DMS153 treated with DMSO at 0.1 percent for 48 hours (cell line): ENCODE measurements around the gene ADSS1.

Source experiments
- DNase-seq: peaks from one replicate; lab custom pipeline; 2025; ENCODE audit not compliant: unreplicated experiment; lab: John Stamatoyannopoulos, UW

The ADSS1 gene

GRCh38 chr14:104698688-104699425 lies 25.2 kb upstream of the ADSS1 start:
- DNase-seq: no peak

GRCh38 chr14:104699426-104699748 lies 24.6 kb upstream of the ADSS1 start:
- no peak for DNase-seq

DNA sequence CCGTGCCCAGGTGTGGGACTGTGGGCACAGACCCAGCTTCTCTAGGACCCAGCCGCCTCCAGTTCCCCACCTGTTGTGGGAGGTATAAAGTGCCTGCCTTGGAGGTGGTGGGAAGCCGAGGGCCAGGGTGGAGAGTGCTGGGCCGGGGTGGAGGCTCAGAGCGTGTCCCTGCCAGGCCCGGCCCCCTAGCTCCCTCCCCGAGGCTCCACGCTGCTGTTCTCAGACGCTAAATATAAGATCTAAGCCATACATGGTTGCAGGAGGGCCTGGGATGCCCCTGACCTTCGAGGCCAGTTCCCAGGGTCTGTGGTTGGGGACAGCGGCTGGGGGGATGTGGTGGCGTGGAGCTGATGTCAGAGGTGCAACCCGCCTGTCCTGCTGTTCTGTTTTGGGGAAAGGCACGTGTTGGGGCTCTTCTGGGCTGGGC lies 23.8 kb upstream of the ADSS1 start:
- no peak for DNase-seq

GRCh38 chr14:104700747-104701217 lies 23.2 kb upstream of the ADSS1 start:
- no peak for DNase-seq

DNA sequence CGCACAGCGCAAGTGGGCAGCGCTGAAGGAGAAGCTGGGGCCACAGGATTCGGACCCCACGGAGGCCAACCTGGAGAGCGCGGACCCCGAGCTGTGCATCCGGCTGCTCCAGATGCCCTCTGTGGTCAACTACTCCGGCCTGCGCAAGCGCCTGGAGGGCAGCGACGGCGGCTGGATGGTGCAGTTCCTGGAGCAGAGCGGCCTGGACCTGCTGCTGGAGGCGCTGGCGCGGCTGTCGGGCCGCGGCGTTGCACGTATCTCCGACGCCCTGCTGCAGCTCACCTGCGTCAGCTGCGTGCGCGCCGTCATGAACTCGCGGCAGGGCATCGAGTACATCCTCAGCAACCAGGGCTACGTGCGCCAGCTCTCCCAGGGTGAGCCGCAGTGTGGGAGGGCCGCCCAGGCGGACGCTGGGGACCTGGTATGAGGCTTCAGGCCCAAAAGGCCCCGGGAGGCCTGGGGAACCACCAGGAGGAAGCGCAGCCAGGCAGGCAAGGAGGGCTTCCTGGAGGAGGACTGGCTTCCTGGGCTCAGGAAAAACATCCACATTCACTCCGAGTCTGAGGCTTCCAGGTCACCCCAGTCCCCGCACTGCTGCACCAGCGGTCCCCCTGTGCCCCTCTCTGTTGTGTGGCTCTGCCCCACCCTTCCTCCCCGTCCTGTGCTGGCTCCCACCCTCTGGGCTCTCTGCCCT lies 22.5 kb upstream of the ADSS1 start:
- no peak for DNase-seq

GRCh38 chr14:104702106-104702505 lies 21.9 kb upstream of the ADSS1 start:
- no peak for DNase-seq

GRCh38 chr14:104702673-104703072 lies 21.4 kb upstream of the ADSS1 start:
- DNase-seq: no peak

GRCh38 chr14:104703269-104703668 lies 20.8 kb upstream of the ADSS1 start:
- DNase-seq: no peak

DNA sequence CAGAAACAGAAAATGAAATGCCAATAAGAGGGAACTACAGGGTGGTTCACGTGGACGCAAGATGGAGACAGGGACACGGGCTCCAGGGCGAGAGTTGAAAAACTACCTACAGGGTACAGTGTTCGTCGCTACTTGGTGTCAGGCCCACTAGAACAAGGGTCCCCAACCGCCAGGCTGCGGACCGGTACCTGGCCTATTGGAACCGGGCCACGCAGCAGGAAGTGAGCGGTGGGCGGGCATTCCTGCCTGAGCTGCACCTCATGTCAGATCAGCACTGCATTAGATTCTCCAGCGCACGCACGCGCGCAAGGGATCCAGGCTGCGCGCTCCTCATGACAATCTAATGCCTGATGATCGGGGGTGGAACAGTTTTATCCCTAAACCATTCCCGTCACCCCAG lies 19.8 kb upstream of the ADSS1 start:
- no peak for DNase-seq

GRCh38 chr14:104705340-104706047 lies 18.5 kb upstream of the ADSS1 start:
- DNase-seq: no peak

DNA sequence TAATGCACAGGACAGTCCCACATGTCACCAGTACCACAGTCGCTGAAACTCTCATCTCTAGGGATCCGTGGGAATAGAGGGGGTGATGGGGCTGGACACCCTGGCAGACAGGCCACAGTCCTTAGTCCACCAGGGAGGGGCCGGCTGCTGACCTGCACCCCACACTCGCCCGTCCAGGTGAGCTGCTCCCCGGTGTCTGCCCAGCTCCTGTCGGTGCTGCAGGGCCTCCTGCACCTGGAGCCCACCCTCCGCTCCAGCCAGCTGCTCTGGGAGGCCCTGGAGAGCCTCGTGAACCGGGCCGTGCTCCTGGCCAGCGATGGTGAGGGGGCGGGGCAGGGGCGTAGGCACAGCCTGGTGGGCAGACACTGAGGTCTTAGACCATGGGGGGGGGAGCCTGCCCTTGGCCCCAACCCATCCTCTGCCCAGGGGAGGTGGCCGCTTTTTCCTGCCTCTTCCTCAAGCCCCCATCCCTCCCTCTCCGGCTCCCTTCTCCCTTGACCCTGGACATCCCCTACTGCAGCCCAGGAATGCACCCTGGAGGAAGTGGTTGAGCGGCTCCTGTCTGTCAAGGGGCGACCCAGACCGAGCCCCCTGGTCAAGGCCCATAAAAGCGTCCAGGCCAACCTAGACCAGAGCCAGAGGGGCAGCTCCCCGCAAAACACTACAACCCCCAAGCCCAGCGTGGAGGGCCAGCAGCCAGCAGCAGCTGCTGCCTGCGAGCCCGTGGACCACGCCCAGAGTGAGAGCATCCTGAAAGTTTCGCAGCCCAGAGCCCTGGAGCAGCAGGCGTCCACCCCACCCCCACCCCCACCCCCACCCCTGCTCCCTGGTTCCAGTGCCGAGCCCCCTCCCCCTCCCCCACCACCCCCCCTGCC lies 17.1 kb upstream of the ADSS1 start:
- DNase-seq: no peak

DNA sequence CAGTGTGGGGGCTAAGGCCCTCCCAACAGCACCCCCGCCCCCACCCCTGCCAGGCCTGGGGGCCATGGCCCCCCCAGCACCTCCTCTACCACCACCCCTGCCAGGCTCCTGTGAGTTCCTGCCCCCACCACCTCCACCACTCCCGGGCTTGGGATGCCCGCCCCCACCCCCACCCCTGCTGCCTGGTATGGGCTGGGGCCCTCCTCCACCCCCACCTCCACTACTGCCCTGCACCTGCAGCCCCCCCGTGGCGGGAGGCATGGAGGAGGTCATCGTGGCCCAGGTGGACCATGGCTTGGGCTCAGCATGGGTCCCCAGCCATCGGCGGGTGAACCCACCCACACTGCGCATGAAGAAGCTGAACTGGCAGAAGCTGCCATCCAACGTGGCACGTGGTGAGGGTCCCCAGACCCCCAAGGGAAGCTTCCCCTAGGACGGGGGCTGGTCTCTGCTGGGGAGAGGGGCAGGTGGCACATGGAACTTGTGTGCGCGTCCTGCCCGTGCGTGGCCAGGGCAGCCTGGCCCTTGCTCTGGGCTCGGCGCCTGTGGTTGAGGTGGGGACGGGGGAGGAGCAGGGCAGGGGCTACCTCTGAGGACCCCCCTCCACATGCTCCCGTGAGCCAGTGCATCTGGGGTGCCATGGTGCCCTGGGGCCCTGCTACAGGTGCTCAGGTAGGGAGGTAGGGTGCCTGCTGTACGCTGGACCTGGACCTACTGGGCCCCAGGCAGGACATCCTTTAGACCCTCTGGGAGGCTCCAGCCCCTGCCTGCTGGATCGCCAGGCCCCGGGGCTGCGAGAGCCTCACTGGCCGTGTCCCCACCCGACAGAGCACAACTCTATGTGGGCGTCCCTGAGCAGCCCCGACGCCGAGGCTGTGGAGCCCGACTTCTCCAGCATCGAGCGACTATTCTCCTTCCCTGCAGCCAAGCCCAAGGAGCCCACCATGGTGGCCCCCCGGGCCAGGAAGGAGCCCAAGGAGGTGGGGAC lies 16.1 kb upstream of the ADSS1 start:
- no peak for DNase-seq

- DNase-seq: no peak
These were observed 15.3 kb upstream of the ADSS1 start for GRCh38 chr14:104708606-104709268.

- DNase-seq: no peak
These were observed 14.5 kb upstream of the ADSS1 start for GRCh38 chr14:104709387-104710039.

DNA sequence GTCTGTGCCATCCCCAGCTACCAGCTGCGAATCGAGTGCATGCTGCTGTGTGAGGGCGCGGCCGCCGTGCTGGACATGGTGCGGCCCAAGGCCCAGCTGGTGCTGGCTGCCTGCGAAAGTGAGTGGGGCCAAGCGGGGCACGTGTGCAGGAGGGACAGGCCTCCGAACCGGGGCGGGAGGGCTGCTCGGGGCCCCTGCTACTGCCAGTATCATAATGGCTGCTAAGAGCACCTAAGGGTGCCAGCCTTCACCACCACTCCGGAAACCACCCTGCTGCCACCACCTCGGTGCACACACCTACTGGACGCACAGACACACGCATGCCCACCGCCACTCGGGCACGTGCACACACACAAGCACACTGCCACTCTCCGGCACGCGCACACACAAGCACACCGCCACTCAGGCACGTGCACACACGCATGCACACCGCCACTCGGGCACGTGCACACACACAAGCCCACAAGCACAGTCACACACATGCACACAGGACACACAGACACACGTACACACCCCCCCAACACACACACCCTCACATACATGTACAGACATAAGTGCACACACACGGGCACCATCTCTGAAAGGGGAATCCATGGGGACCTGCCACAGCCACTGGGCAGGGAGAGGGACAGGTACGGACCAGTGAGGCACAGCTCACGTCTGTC lies 13.8 kb upstream of the ADSS1 start:
- DNase-seq: no peak

- no peak for DNase-seq
These were observed 10.9 kb upstream of the ADSS1 start for GRCh38 chr14:104712881-104713734.

DNA sequence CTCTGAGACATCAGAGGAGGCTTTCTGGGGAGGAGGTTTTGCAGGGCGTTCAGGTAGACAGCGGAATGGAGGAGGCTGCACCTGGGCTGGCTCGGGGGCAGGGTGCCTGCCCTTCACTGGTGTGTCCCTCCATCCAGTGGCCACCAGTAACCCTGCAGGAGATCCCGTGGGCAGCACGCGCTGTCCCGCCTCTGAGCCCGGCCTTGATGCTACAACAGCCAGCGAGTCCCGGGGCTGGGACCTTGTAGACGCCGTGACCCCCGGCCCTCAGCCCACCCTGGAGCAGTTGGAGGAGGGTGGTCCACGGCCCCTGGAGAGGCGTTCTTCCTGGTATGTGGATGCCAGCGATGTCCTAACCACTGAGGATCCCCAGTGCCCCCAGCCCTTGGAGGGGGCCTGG lies 10.0 kb upstream of the ADSS1 start:
- DNase-seq: no peak
